ENCODE data around the gene SHISAL1.

- no peak for TF ChIP-seq CTCF (IDR thresholded peaks at IDR 0.05)
- no peak for TF ChIP-seq POLR2A (IDR thresholded peaks at IDR 0.05)
Measured at GRCh38 chr22:44214187-44214586, 98.6 kb downstream of the SHISAL1 start.

Data from Peyer's patch (tissue), 4 donors.